T follicular helper cell (primary cell): ENCODE results near the gene CTIF.
"Not testable (repeated sequence)": the region's sequence is repeated elsewhere in the genome, so short reads cannot be mapped to it uniquely, and the experiment has no call there.

ENCODE experiments used
- DNase-seq: peaks from one replicate; pipeline ENCODE4 v3.0.0-alpha.2; 2020; ENCODE audit warnings: low read depth
- total RNA-seq, 2 experiments: gene quantifications; one replicate each; lab custom pipeline; 2026; lab: John Stamatoyannopoulos, UW

The CTIF gene
- total RNA-seq: 6.6 to 19.8 reads per million in 2 experiments

DNA sequence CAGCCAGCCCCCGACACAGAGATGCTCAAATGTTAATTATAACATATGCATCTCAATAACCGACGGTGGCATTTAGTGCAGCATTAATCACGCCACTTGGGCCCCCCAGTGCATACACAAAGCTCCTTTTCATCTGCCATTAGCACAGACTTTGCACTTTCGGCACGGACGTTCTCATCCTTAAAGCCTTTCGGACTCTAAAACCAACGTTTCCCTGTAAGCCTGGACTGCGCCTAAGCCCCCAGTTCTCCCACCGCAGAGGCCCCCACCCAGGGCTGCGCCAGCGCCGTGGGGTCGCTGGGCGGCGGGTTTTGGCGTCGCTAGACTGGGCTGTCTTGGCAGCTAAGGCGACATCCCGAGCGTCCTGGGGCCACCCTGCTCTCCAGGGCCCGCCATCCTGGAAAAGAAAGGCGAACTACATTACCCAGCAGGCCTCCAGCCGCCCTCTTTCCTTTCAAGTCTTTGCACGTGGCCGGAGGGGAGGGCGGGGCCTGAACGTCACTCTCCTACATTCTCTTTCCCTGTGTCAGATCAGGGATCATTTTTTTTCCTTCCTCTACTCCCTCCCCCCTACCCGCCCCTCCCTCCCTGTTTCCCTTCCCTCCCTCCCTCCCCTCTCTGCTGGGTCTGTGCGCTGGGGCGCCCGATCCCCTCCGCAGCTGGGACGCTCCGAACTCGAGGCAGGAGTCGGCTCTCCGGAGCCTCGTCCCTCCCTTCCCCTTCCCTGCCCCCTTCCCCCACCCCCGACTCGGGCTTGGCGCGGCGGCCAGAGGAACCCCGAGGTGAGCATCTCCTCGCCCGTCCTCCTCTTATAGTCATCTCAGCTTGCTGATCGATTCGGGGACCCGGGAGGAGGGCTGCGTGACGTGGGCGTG lies at the start of gene CTIF:
CTIF (plus strand) TSS at position 501 of the 875 bp plus-strand sequence. CDS start 80,535 bp downstream, outside the sequence.
- DNase-seq: peak; percentile 52

DNA sequence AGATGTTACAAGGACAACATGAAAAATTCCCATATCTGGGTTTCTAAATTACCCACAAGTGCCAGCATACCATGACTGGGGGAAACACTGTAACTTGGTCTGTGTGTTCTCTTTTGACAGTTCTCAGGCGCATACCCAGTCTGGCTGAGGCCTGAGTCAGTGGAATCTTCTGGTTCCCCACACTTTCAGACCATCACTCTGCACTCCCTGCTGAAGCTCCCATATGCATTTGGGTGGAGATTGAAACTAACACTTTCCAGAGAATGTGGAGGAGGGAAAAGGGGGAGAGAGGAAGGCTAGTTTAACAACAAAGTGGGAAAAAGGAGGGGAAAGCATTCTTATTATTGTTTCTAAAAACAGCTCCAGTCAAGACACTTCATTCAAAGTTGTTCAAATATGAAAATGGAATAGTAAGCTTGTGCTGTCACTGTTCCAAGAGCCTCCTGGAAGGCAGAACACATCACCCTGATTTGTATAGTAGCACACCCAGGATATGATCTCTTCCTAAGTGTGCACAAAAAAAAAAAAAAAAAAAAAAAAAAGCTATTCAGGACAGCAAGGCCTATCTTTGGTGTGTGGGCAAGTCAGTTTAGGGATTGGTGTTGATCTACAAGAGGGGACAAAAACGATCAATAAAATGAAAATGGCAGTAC lies 48.1 kb upstream of the CTIF start:
- no peak for DNase-seq

DNA sequence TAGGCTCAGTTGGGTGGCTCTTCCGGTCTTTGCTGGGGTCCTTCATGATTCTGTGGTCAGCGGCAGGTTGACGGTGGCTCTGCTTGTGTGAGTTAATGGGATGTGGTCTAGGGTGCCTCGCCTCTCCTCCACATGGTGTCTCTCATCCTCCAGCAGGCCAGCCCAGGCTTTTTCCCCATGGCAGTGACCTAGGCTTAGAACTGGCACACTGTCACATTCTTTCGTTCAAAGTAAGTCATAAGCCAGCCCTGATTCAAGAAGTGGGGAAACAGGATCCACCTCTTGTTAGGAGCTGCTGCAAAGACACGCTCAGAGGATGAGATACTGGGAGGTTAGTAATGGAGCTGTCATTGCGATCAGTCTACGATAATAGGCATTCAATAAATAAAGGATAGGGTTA lies 46.0 kb upstream of the CTIF start:
- DNase-seq: no peak

DNA sequence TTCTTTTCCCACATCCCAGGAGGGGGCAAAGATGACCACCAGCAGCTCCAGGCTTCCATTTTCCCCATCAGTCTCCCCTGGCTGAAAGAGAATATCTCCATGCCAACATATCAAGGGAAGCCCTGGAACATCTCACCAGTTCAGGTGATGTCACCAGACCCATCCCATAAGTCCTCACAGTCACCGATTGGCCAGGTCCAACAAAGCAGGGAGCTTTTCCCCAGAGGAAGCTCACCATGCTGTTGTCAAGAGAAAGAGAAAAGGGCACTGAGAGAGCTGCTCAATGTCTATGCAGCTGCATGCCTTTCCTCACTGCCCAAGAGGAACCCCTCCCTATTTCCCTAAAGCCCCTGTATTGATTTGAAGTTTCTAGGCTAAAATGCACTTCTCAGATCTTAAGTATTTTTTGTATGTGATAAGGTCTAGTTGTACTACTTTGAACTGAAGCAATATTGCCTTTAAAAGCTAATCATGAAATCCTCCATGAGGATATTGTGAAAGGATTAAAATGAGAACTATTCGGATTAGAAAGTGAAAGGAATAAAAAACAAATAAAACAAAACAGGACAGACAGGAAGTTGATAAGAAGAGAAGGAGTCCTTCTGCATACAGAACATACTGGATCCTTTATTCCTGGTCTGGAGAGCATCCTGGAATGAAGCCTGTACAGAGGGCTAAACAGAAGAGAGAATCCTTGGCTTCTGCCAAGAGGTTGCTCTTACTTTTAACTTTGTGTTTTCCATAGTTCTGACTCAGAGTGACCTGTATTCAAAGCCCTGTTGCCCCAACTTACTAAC lies 45.2 kb upstream of the CTIF start:
- DNase-seq: no peak

DNA sequence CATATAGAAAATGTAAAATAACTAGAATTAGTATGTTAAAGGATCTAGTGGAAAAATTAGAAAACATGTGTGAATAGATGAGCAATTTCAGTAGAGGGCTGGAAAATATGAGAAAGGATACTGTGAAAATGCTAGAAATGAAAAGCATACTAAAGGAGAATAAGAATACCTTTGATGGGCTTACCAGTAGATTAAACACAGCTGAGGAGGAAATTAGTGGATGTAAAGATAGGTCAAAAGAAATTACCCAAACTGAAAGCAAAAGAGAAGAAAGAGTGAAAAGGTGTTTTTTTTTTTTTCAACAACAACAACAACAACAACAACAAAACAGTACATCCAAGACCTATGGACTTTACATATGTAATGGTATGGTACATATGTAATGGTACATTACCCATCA lies 41.0 kb upstream of the CTIF start:
- DNase-seq: no peak

DNA sequence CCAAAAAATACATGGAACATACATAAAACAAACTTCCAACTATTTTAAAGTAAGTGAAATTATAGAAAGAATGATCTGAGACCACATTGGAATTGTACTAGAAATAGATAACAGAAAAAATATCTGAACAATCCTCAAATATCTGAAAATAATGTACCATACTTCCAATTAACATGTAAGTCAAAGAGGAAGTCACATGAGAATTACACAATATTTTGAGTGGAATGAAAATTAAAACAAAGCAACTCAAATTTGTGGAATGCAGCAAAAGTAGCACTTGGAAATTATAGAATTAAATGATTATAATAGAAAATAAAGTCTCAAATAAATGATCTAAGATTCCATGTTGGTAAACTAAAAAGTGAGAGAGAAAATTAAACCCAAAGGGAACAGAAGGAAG lies 38.3 kb upstream of the CTIF start:
- DNase-seq: no peak

DNA sequence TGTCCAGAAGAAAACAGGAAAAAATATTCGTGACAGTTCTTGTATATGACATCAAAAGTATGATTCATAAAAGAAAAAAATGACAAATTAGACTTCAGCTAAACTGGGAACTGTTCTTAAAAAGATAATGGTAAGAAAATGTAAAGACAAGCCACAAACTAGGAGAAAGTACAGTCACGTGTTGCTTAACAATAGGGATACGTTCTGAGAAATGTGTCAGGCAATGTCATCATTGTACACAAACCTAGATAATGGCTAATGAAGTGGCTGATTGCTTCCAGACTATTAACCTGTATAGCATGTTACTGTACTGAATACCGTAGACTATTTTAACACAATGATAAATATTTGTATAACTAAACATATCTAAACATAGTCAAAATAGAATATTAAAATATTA lies 35.9 kb upstream of the CTIF start:
- DNase-seq: no peak

DNA sequence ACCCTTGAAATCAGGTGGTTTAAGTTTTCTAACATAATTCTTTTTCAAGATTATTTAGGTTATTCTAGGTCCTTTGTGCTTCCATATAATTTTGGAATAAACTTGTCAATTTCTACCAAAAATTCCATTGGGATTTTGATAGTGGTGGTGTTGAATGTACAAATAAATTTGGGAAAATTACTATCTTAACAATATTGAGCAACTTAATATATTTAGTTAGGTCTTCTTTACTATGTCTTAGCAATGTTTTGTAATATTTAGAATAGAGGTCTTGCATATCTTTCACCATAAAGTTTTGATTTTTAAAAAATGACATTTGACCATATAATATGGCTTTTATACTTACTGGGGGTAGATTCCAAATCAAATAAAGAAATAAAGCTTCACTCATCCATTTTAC lies 34.0 kb upstream of the CTIF start:
- DNase-seq: no peak

DNA sequence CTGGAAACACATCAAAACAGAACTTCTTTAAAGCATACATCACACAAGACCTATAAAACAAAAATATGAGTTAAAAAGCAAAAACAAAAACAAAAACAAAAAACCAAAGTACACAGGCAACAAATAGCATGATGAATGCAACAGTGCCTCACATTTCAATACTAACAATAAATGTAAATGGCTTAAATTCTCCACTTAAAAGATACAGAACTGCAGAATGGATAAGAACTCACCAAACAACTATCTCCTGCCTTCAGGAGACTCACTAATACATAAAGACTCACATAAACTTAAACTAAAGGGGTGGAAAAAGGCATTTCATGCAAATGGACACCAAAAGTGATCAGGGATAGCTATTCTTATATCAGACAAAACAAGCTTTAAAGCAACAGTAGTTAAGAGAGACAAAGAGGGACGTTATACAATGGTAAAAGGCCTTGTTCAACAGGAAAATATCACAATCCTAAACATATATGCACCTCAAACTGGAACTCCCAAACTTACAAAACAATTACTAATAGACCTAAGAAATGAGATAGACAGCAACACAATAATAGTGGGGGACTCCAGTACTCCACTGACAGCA lies 31.8 kb upstream of the CTIF start:
- not testable (repeated sequence) for DNase-seq

DNA sequence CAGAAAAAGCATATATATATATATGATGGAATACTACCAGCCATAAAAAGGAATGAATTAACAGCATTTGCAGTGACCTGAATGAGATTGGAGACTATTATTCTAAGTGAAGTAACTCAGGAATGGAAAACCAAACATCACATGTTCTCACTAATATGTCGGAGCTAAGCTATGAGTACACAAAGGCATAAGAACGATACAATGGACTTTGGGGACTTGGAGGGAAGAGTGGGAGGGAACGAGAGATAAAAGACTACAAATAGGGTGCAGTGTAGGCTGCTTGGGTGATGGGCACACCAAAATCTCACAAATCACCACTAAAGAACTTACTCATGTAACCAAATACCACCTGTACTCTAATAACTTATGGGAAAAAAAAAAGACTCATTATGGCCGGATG lies 26.3 kb upstream of the CTIF start:
- not testable (repeated sequence) for DNase-seq

DNA sequence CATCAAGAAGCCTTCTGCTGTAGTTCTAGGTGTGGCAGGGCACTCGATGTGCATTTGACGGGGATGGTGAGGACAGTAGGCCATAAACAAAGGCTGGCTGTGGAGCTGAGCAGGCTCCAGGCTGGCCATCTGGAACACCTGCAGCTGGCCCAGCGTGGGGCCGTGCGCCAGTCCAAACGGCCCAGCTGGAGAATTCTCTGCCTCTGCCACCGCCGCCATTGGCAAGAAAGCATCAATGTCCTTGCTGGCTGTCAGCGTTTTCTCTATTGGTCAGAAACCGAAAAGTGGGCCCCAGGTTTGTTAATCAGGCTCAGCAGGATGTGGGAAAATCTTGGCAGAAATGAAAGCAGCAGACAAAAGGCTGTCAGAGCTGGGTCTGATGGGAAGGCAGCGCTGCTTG lies 24.0 kb upstream of the CTIF start:
- no peak for DNase-seq

DNA sequence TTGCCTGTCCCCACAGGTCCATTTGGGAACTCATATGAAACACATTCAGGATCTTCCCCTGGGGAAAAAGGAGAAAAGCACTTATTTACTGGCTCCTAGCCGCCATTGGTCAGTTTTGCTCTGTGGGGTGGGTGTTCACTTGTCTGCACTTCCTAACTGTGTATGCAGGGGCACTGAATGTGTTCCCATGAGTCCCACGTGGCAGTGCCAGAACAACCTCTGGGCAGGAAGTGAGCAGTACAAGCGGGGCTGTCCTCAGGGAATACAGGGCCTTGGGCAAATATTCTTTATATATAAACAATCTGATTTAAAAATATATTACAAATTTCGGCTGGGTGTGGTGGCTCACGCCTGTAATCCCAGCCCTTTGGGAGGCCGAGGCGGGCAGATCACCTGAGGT lies 21.8 kb upstream of the CTIF start:
- no peak for DNase-seq

DNA sequence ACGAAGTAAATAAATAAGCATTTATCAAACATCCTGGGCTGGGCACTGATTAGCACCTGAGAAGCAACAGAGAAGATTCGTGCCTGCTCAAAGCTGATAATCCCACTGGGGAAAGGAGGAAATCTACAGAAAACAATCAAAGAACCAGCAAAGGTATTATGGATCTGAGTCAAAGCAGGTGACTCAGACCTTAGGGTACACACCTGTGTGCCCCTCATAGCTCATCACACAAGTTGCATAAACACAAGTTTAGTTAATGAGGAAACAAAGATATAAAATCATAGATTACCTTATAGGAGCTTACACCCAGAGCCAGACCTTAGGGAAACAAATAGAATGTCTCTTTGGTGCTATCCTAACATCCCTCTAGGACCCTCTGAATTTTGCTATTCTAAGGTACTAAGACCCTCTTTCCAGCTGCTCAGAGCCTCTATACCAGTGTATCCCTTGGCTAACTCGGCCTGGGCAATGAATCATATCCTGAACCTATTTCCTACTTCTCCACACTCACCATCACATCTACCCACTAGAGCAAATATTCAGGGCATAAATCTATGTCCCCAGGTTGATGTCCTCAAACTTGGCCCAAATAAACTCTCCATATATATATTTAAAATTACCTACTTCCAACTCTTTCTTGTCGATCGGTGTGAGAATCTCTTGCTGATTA lies 19.3 kb upstream of the CTIF start:
- DNase-seq: no peak

DNA sequence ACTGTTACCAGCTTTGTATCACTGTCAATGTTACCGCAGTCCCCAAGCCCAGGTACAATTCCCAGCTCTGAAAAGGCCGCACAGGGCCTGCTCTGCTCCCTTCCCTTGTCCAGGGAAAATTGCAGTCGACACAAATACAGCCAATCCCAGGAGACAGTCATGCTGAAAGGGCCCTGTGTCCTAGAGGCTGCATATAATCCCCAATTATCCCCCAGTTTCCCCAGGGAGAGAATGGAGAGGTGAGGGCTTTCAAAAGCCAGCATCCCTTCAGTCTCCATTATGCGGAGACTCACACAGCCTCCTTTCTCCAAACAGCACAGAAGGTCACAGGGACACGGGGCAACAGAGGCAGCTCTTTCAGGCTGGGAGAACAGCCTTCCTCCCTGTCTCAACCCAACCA lies 17.1 kb upstream of the CTIF start:
- no peak for DNase-seq

DNA sequence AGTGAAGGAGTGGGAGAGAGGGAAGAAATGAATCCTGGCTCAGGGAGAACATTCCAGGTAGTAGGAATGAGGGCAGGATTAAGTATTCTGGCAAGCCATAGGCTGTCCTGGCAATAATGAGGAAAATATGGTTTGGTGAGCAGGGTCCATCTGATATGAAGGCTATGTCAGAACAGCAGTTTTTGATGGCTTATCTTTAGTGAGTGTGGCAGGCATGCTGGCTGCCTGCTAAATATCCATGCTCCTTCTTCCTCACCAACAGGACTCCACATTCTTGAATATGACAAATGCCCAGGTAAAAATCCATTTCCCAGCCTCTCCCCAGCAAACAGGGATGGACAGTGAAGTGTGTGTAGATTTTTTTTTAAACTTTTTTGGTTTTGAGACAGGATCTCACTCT lies 13.2 kb upstream of the CTIF start:
- no peak for DNase-seq

DNA sequence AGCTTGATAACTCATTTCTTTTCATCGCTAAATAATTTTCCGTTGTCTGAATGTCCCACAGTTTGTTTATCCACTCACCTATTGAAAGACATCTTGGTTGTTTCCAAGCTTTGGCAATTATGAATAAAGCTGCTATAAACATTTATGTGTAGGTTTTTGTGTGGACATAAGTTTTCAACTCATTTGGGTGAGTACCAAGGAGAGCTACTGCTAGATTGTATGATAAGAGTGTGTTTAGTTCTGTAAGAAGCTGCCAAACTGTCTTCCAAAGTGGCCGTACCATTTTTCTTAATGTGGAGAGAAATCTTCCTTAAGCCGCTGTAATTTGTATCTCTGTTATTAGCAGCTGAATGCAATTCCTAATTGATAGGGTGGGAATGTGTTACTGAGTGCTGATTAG lies 11.4 kb upstream of the CTIF start:
- DNase-seq: no peak

DNA sequence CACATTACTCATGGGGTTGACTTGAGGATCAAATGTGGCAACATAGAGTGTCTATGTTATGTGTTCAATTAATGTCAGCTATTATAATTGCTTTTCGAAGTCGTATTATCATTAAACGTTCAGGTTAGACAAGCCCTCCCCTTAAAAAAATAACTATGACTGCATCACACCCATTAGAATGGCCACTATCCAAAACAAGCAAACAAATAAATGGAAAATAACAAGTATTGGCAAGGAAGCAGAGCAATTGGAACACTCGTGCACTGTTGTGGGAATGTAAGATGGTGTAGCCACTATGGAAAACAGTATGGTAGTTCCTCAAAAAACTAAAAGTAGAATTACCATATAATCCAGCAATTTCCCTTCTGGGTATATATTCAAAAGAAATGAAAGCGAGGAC lies 10.0 kb upstream of the CTIF start:
- no peak for DNase-seq

DNA sequence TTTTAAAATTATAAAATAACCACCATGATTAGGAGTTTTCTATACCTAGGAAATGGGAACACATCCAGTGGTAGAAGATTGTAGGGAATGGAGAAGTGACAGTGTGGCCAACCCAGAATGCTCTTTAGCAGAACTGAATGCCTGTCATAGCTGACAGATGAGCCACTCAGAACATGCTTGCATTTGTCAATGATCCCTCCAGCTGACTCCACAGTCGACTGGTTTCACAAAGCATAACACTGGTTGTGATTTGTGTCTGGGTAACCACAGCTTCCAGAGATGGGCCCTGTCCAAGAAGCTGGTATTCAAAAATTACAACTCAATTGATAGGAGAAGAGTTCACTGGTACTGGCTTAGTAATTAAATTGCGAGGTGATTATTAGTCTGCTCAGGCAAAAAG lies 9.0 kb upstream of the CTIF start:
- DNase-seq: no peak

DNA sequence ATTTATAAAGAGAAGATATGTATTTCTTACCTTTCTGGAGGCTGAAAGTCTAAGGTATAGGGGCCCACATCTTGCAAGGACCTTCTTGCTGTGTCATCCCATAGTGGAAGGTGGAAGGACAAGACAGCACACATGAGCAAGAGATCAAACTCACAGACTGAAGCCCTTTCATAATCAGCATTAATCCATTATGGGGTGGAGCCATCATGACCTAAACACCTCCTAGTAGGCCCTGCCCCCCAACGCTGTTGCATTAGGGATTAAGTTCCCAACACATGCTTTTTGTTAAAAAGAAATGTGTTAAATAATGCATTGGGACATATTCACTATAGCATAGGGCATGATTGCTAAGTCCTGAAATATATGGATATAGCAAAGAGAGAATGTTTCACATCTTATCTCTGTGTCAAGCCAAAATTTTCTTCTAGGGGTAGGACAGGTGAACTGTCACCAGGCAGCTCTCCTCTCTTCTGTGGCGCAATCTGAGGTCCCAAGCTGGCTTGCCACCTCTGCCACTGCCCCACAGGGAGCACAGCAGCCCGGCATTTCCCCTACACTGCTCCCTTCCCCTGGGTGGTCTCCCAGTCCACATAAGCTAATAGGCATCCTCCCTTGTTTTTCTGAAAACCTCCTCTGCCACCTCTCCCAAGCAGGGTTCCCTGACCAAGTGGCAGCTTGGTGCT lies 8.3 kb upstream of the CTIF start:
- no peak for DNase-seq

DNA sequence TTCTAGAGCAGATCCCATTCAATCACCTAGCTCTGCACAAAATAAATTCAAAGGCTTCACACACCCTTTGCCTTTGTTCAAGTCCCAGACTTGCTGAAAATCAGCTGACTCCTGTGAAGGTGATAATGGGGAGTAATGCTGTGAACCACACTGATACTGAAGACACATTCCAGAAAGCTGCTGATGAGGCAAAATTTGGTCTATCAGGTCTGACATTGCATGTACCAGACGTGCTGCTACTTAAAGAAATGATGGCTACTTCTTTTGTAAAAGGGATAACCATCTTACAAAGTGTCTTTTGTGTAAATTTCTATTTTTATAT lies 7.8 kb upstream of the CTIF start:
- DNase-seq: no peak

DNA sequence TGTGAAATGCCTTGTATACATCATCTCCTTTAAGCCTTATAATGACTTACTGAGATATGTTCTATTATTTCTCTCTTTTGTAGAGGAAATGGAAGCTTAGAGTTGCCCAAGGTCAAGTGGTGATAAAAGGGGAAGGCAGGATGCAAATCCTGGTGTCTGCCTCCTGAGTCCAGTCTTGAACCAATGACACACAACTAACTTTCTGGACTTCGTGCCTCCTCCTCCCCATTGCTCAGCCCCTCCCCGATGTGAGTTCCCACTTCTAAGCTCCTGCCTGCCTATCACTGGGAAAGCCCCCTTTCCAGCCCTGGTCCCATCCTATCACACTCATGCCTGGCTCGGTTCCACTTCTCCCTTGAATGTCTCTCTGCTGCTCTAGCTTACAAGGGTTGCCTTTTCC lies 6.9 kb upstream of the CTIF start:
- DNase-seq: no peak
